ENCODE data around the gene PORCN.

The PORCN gene

DNA sequence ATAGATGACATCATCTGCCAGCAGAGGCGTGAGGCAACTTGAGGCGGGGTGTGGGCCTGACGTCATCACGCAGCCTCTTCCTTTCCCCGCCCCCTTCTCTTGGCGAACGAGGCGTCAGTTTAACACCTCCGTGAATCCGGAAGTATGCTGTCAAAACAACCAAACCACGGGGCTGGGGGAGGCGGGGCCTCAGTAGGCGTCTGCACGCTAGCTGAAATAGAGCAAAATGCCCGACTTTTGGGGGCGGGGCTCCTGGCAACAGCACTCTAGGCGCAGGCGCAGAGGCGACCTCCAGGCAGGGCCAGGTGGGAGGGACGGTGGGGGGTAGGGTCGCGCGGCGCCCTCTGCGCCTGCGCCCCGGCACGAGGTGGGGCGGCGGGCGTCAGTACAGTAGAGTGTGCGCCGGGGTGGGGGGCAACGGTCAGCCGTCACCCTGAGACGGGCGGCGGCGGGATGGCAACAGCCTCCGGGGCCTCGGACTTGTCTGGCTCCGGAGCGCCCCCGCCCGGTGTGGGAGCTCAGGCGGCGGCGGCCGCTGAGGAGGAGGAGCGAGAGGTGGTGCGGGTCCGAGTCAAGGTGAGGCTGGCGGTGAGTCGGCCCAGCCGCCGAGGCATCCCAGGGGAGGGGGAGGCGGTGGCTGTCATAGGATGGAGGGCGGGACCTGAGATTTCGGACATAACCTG, 30.7 kb downstream of the PORCN start, which contains the start of gene TBC1D25:
TSS of gene TBC1D25 (plus strand) at position 370 of the 683 bp plus-strand sequence. CDS start at position 454, 84 bp downstream.
- peak within 1 kb of the TSS; percentile 80 for H3K4me3 ChIP-seq (ENCODE audit: severe bottlenecking)
- 0 out of 2 replicates have a peak, but pooled peaks cover 4% of the 10 kb centered on the region for H3K36me3 ChIP-seq (ENCODE audit: low read depth)
- TF ChIP-seq CTCF (IDR thresholded peaks at IDR 0.05; ENCODE audit: poor library complexity, severe bottlenecking), result peak; percentile 42
- H3K27me3 ChIP-seq (ENCODE audit: insufficient read depth, poor library complexity, severe bottlenecking), result no peaks in the 10 kb centered on the region
- ATAC-seq (ENCODE audit: low read depth) (peak; percentile 85), DNase-seq (ENCODE audit: low spot score) (peak; percentile 95)
- H3K27ac ChIP-seq (ENCODE audit: poor library complexity, severe bottlenecking), result peak within 1 kb of the TSS; percentile 58
- H3K4me1 ChIP-seq (ENCODE audit: insufficient read depth, poor library complexity, severe bottlenecking), result peaks cover 2% of the 10 kb centered on the region
- H3K9me3 ChIP-seq (ENCODE audit: severe bottlenecking), result no peaks in the 10 kb centered on the region

- Histone ChIP-seq H3K4me1 (ENCODE audit: insufficient read depth, poor library complexity, severe bottlenecking) (peaks cover 2% of the 10 kb centered on the region), H3K4me3 (ENCODE audit: severe bottlenecking) (peak overlapping the region; percentile 80), H3K36me3 (ENCODE audit: low read depth) (peaks cover 4% of the 10 kb centered on the region; the same call in 1 of the 2 replicates), H3K27me3 (ENCODE audit: insufficient read depth, poor library complexity, severe bottlenecking) (no peaks in the 10 kb centered on the region), H3K9me3 (ENCODE audit: severe bottlenecking) (no peaks in the 10 kb centered on the region), H3K27ac (ENCODE audit: poor library complexity, severe bottlenecking) (peak overlapping the region; percentile 58)
- ATAC-seq (ENCODE audit: low read depth), result peak; percentile 64
- peak; percentile 23 for TF ChIP-seq CTCF (IDR thresholded peaks at IDR 0.05; ENCODE audit: poor library complexity, severe bottlenecking)
- no peak for DNase-seq (ENCODE audit: low spot score)
These were observed 31.2 kb downstream of the PORCN start for GRCh38 chrX:48540028-48540375.

- TF ChIP-seq CTCF (IDR thresholded peaks at IDR 0.05; ENCODE audit: poor library complexity, severe bottlenecking), result no peak
These were observed 31.7 kb downstream of the PORCN start for GRCh38 chrX:48540480-48540879.

GRCh38 chrX:48541140-48541814, 32.5 kb downstream of the PORCN start:
- Histone ChIP-seq H3K9me3 (ENCODE audit: severe bottlenecking) (no peaks in the 10 kb centered on the region), H3K4me1 (ENCODE audit: insufficient read depth, poor library complexity, severe bottlenecking) (peaks cover 2% of the 10 kb centered on the region), H3K4me3 (ENCODE audit: severe bottlenecking) (no peak overlapping the region), H3K36me3 (ENCODE audit: low read depth) (peaks cover 4% of the 10 kb centered on the region), H3K27me3 (ENCODE audit: insufficient read depth, poor library complexity, severe bottlenecking) (no peaks in the 10 kb centered on the region), H3K27ac (ENCODE audit: poor library complexity, severe bottlenecking) (no peak overlapping the region)
- ATAC-seq (ENCODE audit: low read depth) (no peak), DNase-seq (ENCODE audit: low spot score) (no peak)
- no peak for TF ChIP-seq CTCF (IDR thresholded peaks at IDR 0.05; ENCODE audit: poor library complexity, severe bottlenecking)

More at GRCh38 chrX:48540480-48540879, 31.7 kb downstream of the PORCN start:
- DNase-seq (ENCODE audit: low spot score) (no peak), ATAC-seq (ENCODE audit: low read depth) (no peak)
- Histone ChIP-seq H3K4me3 (ENCODE audit: severe bottlenecking) (peak overlapping the region; percentile 80), H3K27me3 (ENCODE audit: insufficient read depth, poor library complexity, severe bottlenecking) (no peaks in the 10 kb centered on the region), H3K9me3 (ENCODE audit: severe bottlenecking) (no peaks in the 10 kb centered on the region), H3K36me3 (ENCODE audit: low read depth) (peaks cover 4% of the 10 kb centered on the region), H3K4me1 (ENCODE audit: insufficient read depth, poor library complexity, severe bottlenecking) (peaks cover 2% of the 10 kb centered on the region), H3K27ac (ENCODE audit: poor library complexity, severe bottlenecking) (peak overlapping the region; percentile 58)
